Loucy (cell line): ENCODE data around the gene PAM.

ENCODE experiments used
- EZH2phosphoT487 ChIP-seq: fragments of 200-600 bp; IDR thresholded peaks from 2 replicates; pipeline ENCODE4 v1.6.1; 2018; ENCODE audit warnings: antibody characterized with exemption, mild to moderate bottlenecking, moderate library complexity, borderline replicate concordance
- TF ChIP-seq, protein P1 (sequence below): fragments of 200-600 bp; sonication (generic); conservative IDR thresholded peaks from 2 replicates; pipeline ENCODE4 v1.5.1; 2014; ENCODE audit warnings: mild to moderate bottlenecking, antibody characterized with exemption, low read length

DNA sequence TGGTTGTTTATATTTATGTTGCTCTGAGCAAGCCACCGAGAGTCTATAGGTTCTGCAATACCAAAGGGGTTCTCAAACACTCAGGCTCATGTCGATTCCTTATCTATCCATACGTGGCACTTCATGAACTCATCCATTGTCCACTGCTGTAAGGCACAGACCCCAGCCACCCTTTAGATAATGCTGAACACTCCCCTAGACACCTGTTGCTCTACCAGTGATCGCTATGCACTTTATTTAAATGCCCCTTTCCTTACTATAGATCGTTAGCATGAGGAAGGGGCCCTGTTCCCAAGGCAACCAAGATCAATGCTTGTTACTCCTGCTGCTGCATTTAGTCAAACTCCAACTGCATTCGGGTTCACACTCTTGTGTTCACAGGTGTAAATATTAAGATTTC lies 171.9 kb downstream of the PAM start:
- TF ChIP-seq, protein P1, sequence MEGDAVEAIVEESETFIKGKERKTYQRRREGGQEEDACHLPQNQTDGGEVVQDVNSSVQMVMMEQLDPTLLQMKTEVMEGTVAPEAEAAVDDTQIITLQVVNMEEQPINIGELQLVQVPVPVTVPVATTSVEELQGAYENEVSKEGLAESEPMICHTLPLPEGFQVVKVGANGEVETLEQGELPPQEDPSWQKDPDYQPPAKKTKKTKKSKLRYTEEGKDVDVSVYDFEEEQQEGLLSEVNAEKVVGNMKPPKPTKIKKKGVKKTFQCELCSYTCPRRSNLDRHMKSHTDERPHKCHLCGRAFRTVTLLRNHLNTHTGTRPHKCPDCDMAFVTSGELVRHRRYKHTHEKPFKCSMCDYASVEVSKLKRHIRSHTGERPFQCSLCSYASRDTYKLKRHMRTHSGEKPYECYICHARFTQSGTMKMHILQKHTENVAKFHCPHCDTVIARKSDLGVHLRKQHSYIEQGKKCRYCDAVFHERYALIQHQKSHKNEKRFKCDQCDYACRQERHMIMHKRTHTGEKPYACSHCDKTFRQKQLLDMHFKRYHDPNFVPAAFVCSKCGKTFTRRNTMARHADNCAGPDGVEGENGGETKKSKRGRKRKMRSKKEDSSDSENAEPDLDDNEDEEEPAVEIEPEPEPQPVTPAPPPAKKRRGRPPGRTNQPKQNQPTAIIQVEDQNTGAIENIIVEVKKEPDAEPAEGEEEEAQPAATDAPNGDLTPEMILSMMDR, result no peak
- TF ChIP-seq EZH2phosphoT487, result no peak
